ENCODE results near the gene SUSD3.

SUSD3 gene

GRCh38 chr9:93077811-93078210 is 19.3 kb downstream of the SUSD3 start:
- DNase-seq, result no peak

GRCh38 chr9:93079371-93079770 is 20.9 kb downstream of the SUSD3 start:
- DNase-seq, result no peak

GRCh38 chr9:93080406-93080805 is 21.9 kb downstream of the SUSD3 start:
- no peak for DNase-seq

GRCh38 chr9:93081081-93081529 is 22.6 kb downstream of the SUSD3 start:
- DNase-seq, result no peak

GRCh38 chr9:93081931-93082330 is 23.4 kb downstream of the SUSD3 start:
- no peak for DNase-seq

GRCh38 chr9:93082841-93083411 is 24.4 kb downstream of the SUSD3 start:
- DNase-seq, result no peak

GRCh38 chr9:93083592-93084470 is 25.3 kb downstream of the SUSD3 start:
- DNase-seq, result no peak

GRCh38 chr9:93084471-93084881 is 26.0 kb downstream of the SUSD3 start:
- DNase-seq, result no peak

- DNase-seq, result no peak
Measured at GRCh38 chr9:93085676-93086075, 27.2 kb downstream of the SUSD3 start.

- DNase-seq, result no peak
Measured at GRCh38 chr9:93086447-93087224, 28.1 kb downstream of the SUSD3 start.

GRCh38 chr9:93087971-93088655 is 29.6 kb downstream of the SUSD3 start:
- no peak for DNase-seq

GRCh38 chr9:93088656-93089015 is 30.1 kb downstream of the SUSD3 start:
- DNase-seq, result no peak

- DNase-seq, result no peak
Measured at GRCh38 chr9:93089024-93089423, 30.5 kb downstream of the SUSD3 start.

GRCh38 chr9:93089481-93089991 is 31.0 kb downstream of the SUSD3 start:
- no peak for DNase-seq

- DNase-seq, result no peak
Measured at GRCh38 chr9:93090091-93090655, 31.7 kb downstream of the SUSD3 start.

- no peak for DNase-seq
Measured at GRCh38 chr9:93091056-93091452, 32.6 kb downstream of the SUSD3 start.

- no peak for DNase-seq
Measured at GRCh38 chr9:93091453-93092081, 33.1 kb downstream of the SUSD3 start.

GRCh38 chr9:93092251-93092991 is 33.9 kb downstream of the SUSD3 start:
- no peak for DNase-seq

GRCh38 chr9:93093127-93093876 is 34.8 kb downstream of the SUSD3 start:
- DNase-seq, result no peak

- DNase-seq, result no peak
Measured at GRCh38 chr9:93093877-93094657, 35.6 kb downstream of the SUSD3 start.

Measured in KG1 (cell line).